Thyroid gland (tissue), 4 donors: Measurements from ENCODE around the gene MYCT1. TPM values are rescaled to one million over a fixed set of nuclear protein-coding genes. Genes with fewer than 3 reads are reported as not detected.

Source experiments
- DNase-seq, 2 donors: peaks; one replicate each; pipeline ENCODE4 v3.0.0-alpha.2; 2019
- H3K27ac ChIP-seq, 3 donors: fragments of 200-600 bp; sonication (generic); 1 replicate in 2 of 3; 2 replicates in 1 of 3; pipeline ENCODE4 v1.5.1; 2016 to 2019; ENCODE audit warnings: mild to moderate bottlenecking in 1 of 3, moderate library complexity in 1 of 3
- H3K27me3 ChIP-seq: fragments of 200-600 bp; sonication (generic); one replicate; pipeline ENCODE4 v1.5.1; 2019
- H3K36me3 ChIP-seq, 2 donors: fragments of 200-600 bp; sonication (generic); one replicate each; pipeline ENCODE4 v1.5.1; 2016 to 2019
- H3K4me1 ChIP-seq, 2 donors: fragments of 200-600 bp; sonication (generic); one replicate each; pipeline ENCODE4 v1.5.1; 2017 to 2019
- H3K4me3 ChIP-seq, 3 donors: fragments of 200-600 bp; sonication (generic); replicated peaks in 1 of 3; 1 replicate in 2 of 3; 2 replicates in 1 of 3; pipeline ENCODE4 v1.5.1; 2016; ENCODE audit warnings: mild to moderate bottlenecking in 1 of 3
- H3K9me3 ChIP-seq: fragments of 200-600 bp; sonication (generic); one replicate; pipeline ENCODE4 v1.5.1; 2017
- CTCF ChIP-seq, 6 experiments: fragments of 200-600 bp in 3 of 6; fragments of 450-650 bp in 3 of 6; sonication (generic) in 3 of 6; IDR thresholded peaks; one replicate each; pipeline ENCODE4 v1.5.1; 2016 to 2019; ENCODE audit warnings: antibody characterized with exemption in 6 of 6, mild to moderate bottlenecking in 2 of 6, inconsistent platforms in 1 of 6, moderate library complexity in 1 of 6
- POLR2A ChIP-seq, 2 donors: fragments of 450-650 bp; IDR thresholded peaks; one replicate each; pipeline ENCODE4 v1.6.1; 2017; ENCODE audit warnings: antibody characterized with exemption in 2 of 2, mild to moderate bottlenecking in 2 of 2, moderate library complexity in 1 of 2
- WGBS, 2 donors: methylation state at CpG; one replicate each; pipeline ENCODE4 v1.1.5; 2017; 5-methylcytosine and 5-hydroxymethylcytosine counted together
- intact Hi-C: fragments of 100-400 bp; cut with DNase I; formaldehyde crosslinking; loops from one replicate; pipeline ENCODE4 v1.15.1; 2023
- total RNA-seq, 4 donors: library from RNA; depleted of rRNA; stranded (reverse); fragments of >200 nt; gene quantifications; one replicate each; pipeline ENCODE4 v1.2.3, GENCODE V29; 2016

The MYCT1 gene
- 10 to 100 TPM; 12.0 to 26.2 (median 17.5) TPM for total RNA-seq

- intact Hi-C loops = no loop called here
These were observed at the start of gene MYCT1 for GRCh38 chr6:152697634-152698033. MYCT1 (plus strand) TSS chr6:152697897; CDS start chr6:152697903, 6 bp downstream.

DNA sequence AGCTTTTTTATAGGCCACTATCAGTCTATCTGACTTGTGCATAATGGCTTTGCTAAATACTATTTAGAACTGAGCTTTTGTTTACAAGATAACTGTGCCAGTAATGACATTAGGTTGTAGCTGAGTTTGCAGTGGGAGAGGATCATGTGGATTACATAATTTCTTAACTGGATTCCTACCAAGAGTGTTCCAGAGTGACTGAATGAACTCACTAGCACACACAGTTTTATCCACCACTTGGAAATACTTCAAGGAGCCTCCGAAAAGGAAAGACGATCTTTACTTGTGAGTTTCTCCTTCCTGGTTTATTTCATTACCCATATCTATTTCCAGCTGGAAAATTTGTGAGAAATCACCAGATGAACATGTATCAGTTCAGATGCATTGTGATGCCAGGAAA is 49.6 kb upstream of the MYCT1 start:
- Histone ChIP-seq H3K27me3 (no peaks in the 10 kb centered on the region), H3K27ac (no peak overlapping the region), H3K4me1 (no peaks in the 10 kb centered on the region), H3K4me3 (no peak overlapping the region), H3K36me3 (no peaks in the 10 kb centered on the region), H3K9me3 (no peaks in the 10 kb centered on the region)
- no peak for DNase-seq
- no peak for TF ChIP-seq CTCF (IDR thresholded peaks at IDR 0.05)
- WGBS, 2 donors = 65% methylated on average over 2 of the region's 2 CpGs
- intact Hi-C loops = no loop called here

More at GRCh38 chr6:152697634-152698033, at the start of gene MYCT1:
- no peaks in the 10 kb centered on the region for H3K27me3 ChIP-seq
- WGBS, 2 donors = 65 to 66% methylated on average over 2 of the region's 2 CpGs
- H3K4me1 ChIP-seq = no peaks in the 10 kb centered on the region
- no peaks in the 10 kb centered on the region for H3K36me3 ChIP-seq
- H3K9me3 ChIP-seq = no peaks in the 10 kb centered on the region
- peak within 1 kb of the TSS; percentile 53 to 66 (median 60) for H3K27ac ChIP-seq
- TF ChIP-seq POLR2A (IDR thresholded peaks at IDR 0.05) (no peak), CTCF (IDR thresholded peaks at IDR 0.05) (no peak)
- H3K4me3 ChIP-seq = no peak within 1 kb of the TSS
- no peak for DNase-seq

DNA sequence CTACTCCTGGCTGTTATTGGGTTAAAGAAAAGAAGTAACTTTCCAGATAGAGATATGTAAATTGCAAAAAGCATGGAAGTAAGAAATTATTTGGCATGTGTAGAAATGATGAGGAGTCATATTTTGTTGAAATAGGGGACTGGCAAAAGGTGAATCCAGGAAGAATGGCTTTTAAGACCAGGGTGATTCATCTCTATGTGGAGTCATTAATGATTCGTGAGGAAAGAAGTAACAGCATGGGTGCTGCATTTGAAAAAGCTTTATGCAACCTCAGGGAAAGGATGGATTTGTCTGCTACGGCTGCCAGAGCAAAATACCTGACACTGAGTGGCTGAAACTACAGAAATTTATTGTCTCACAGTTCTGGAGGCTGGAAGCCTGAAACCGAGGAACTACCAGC is 45.7 kb upstream of the MYCT1 start:
- 80% methylated on average over 3 of the region's 3 CpGs for WGBS, 2 donors
- H3K9me3 ChIP-seq = no peaks in the 10 kb centered on the region
- DNase-seq = no peak
- H3K4me1 ChIP-seq = no peaks in the 10 kb centered on the region
- H3K27ac ChIP-seq = no peak overlapping the region
- H3K27me3 ChIP-seq = no peaks in the 10 kb centered on the region
- no peak overlapping the region for H3K4me3 ChIP-seq
- H3K36me3 ChIP-seq = no peaks in the 10 kb centered on the region
- TF ChIP-seq CTCF (IDR thresholded peaks at IDR 0.05) (no peak), POLR2A (IDR thresholded peaks at IDR 0.05) (no peak)
- intact Hi-C loops = no loop called here

GRCh38 chr6:152661776-152662175 is 35.9 kb upstream of the MYCT1 start:
- Histone ChIP-seq H3K4me1 (no peaks in the 10 kb centered on the region), H3K27ac (no peak overlapping the region), H3K4me3 (no peak overlapping the region), H3K27me3 (no peaks in the 10 kb centered on the region), H3K36me3 (no peaks in the 10 kb centered on the region), H3K9me3 (no peaks in the 10 kb centered on the region)
- no peak for DNase-seq
- 82 to 83% methylated on average over 3 of the region's 3 CpGs for WGBS, 2 donors
- TF ChIP-seq CTCF (IDR thresholded peaks at IDR 0.05) (no peak), POLR2A (IDR thresholded peaks at IDR 0.05) (no peak)
- intact Hi-C loops = no loop called here

DNA sequence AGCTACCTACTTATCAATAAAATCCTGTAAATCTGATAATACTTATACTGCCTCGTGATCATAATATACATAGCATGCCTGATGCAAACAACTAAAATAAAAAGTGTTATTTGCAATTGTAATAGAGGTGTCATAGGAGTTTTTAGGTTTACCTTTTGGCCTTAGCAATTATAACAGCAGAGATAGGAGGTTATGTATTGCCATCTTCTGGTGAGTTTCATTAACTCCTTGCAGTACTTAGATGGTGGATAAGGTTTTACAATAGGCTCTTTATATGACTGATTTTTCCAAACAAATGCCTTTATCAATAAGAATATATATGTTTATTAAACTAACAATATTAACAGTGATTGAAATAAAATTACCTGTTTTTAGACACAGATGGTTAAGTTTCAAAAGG is 27.8 kb upstream of the MYCT1 start:
- H3K36me3 ChIP-seq = no peaks in the 10 kb centered on the region

More for the DNA sequence above, 27.8 kb upstream of the MYCT1 start:
- TF ChIP-seq CTCF (IDR thresholded peaks at IDR 0.05) = peak in 2 of 6 experiments; percentile 13 to 26
- no peak for TF ChIP-seq POLR2A (IDR thresholded peaks at IDR 0.05)
- H3K9me3 ChIP-seq = no peaks in the 10 kb centered on the region
- no peak overlapping the region for H3K27ac ChIP-seq
- 25 to 32% methylated on average over 1 of the region's 1 CpG for WGBS, 2 donors
- H3K27me3 ChIP-seq = no peaks in the 10 kb centered on the region
- no peak for DNase-seq
- intact Hi-C loops = no loop called here
- H3K4me3 ChIP-seq = no peak overlapping the region
- no peaks in the 10 kb centered on the region for H3K4me1 ChIP-seq
